Nephron progenitor cell (in vitro differentiated cells): ENCODE data around the gene RIPOR3.
"Not testable (repeated sequence)": the region's sequence is repeated elsewhere in the genome, so short reads cannot be mapped to it uniquely, and the experiment has no call there.

ENCODE experiments used
- DNase-seq: peaks from one replicate; pipeline ENCODE4 v3.0.0; 2021
- H3K27ac Mint-ChIP-seq: 2 replicates; pipeline ENCODE4 v1.8.0; 2021; ENCODE audit warnings: mild to moderate bottlenecking, moderate library complexity, mixed read lengths
- H3K27me3 Mint-ChIP-seq: 2 replicates; pipeline ENCODE4 v1.8.0; 2021; ENCODE audit warnings: mild to moderate bottlenecking, low read depth, mixed read lengths; ENCODE audit not compliant: poor library complexity
- H3K36me3 Mint-ChIP-seq: 2 replicates; pipeline ENCODE4 v1.8.0; 2021; ENCODE audit warnings: low read depth, mixed read lengths
- H3K4me1 Mint-ChIP-seq: 2 replicates; pipeline ENCODE4 v1.8.0; 2021; ENCODE audit warnings: mixed read lengths
- H3K4me3 Mint-ChIP-seq: 2 replicates; pipeline ENCODE4 v1.8.0; 2021; ENCODE audit warnings: mild to moderate bottlenecking, moderate library complexity, mixed read lengths
- H3K9me3 Mint-ChIP-seq: 2 replicates; pipeline ENCODE4 v1.8.0; 2021; ENCODE audit warnings: mild to moderate bottlenecking, moderate library complexity, mixed read lengths
- CTCF ChIP-seq: fragments of 200-600 bp; sonication (generic); IDR thresholded peaks from 2 replicates; pipeline ENCODE4 v1.5.0; 2021; ENCODE audit warnings: antibody characterized with exemption

The RIPOR3 gene

DNA sequence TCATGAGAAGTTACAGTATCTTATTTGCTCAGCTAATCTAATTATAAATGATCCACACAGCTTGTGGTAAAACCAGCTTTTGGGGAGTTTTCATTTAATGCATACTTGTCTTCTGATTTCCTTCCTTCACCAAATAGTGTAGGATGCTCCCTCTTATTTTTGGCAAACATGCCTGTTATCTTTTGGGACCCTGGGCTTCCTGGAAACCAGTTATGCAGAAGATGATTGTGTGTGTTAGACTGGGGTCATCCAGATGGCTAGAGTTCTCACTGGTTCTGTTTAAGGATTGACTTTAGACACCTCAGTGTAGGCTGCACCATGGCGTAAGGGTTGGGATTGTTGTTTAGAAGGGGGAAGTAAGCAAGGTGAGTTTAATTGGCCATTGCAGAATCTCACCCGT lies 119.9 kb downstream of the RIPOR3 start:
- no peak for TF ChIP-seq CTCF
- Mint-ChIP-seq H3K4me1 (peaks cover 12% of the 10 kb centered on the region), H3K27me3 (peaks cover 5% of the 10 kb centered on the region), H3K36me3 (peaks cover 68% of the 10 kb centered on the region), H3K27ac (no peak overlapping the region), H3K9me3 (no peaks in the 10 kb centered on the region), H3K4me3 (no peak overlapping the region)
- DNase-seq, result no peak

DNA sequence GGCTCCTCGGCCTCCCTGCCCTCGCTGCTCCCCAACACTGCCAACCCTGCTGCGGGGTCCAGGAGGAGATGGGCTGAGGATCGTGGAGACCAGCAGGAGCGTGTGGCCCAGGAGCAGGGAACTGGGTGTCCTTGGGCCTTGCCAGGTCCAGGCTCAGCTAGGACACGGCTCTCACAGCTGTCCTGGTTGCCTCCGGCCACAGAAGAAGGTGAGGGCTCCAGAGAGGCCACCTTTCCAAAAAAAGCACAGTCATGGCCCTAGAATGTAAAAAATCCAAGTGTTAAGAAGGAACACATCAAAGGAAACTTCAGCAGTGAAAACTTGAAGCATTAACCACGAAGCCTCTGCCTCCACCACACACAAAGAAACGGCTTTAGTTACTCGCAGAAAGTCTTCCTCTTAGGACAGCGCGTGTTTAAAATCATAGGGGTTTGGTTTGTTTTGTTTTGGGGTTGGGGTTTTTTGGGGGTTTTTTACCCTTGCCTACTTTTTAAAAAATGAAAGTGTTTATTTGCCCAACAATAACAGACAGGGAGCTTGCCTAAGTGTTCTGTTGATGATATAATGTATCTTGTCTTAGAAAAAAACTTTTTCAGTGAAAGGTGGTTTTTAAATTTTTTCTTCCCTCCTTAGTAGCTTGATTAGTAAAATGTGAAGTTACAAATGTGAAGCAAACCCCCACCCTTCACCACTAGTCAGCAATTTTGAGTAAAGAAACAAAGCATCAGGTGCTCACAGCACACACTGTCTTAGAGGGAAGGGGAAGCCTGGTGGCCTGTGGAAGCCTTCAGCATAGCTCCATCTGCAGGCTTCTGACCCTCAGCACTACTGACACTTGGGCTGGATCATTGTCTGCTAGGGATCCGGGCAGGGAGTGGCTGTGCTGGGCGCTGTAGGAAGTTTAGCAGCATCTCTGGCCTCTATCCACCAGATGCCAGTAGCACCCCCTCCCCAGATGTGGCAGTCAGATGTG lies 121.2 kb downstream of the RIPOR3 start:
- Mint-ChIP-seq H3K4me1 (peaks cover 12% of the 10 kb centered on the region), H3K9me3 (no peaks in the 10 kb centered on the region), H3K36me3 (peaks cover 68% of the 10 kb centered on the region), H3K27ac (peak overlapping the region; percentile 44), H3K4me3 (no peak overlapping the region), H3K27me3 (peaks cover 5% of the 10 kb centered on the region)
- TF ChIP-seq CTCF, result no peak
- no peak for DNase-seq

- peaks cover 12% of the 10 kb centered on the region for H3K4me1 Mint-ChIP-seq
- H3K4me3 Mint-ChIP-seq, DNase-seq, H3K9me3 Mint-ChIP-seq, H3K27me3 Mint-ChIP-seq, H3K27ac Mint-ChIP-seq: not testable (repeated sequence)
- H3K36me3 Mint-ChIP-seq, result peaks cover 67% of the 10 kb centered on the region
These were observed 121.9 kb downstream of the RIPOR3 start for GRCh38 chr20:50569487-50569863.

- H3K27ac Mint-ChIP-seq, result no peak overlapping the region
- H3K4me1 Mint-ChIP-seq, result peaks cover 12% of the 10 kb centered on the region
- DNase-seq, result no peak
- TF ChIP-seq CTCF, result no peak
- peaks cover 61% of the 10 kb centered on the region for H3K36me3 Mint-ChIP-seq
- H3K9me3 Mint-ChIP-seq, result no peaks in the 10 kb centered on the region
- no peak overlapping the region for H3K4me3 Mint-ChIP-seq
- H3K27me3 Mint-ChIP-seq, result peaks cover 2% of the 10 kb centered on the region
These were observed 122.8 kb downstream of the RIPOR3 start for GRCh38 chr20:50568549-50568942.

DNA sequence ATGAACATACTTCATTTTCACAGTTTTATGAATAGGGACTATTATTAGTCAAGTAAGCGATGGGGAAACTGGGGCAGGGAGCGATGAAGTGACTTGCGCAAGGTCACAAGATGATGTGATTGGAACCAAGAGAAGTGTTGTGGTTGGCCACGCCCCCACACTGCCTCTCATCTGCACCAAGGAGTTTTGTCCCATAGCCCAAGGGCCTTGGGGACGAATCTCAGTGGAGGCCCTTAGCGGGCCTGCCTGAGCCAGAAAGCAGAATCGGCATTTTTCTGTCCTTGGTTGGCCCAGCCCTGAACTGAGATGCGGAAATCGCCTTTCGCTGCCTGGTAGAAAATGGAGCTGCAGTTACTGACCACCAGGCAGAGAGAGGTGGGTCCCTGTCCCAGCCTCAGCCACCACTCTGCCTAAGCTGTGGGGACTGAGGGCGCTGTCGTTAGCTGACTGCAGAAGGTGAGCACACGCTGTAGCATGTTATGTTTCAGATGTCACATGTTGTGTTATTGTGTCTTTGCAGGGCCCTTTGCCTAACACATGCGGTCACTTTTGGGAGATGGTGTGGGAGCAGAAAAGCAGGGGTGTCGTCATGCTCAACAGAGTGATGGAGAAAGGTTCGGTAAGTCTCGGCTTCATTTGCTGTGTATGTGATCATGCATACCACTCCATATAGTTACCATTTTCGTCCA lies 123.3 kb downstream of the RIPOR3 start:
- Mint-ChIP-seq H3K27me3 (peaks cover 2% of the 10 kb centered on the region), H3K4me1 (peaks cover 10% of the 10 kb centered on the region), H3K4me3 (no peak overlapping the region), H3K27ac (no peak overlapping the region), H3K36me3 (peaks cover 61% of the 10 kb centered on the region), H3K9me3 (no peaks in the 10 kb centered on the region)
- no peak for DNase-seq
- TF ChIP-seq CTCF, result no peak

GRCh38 chr20:50565871-50566270 lies 125.5 kb downstream of the RIPOR3 start:
- no peak for DNase-seq
- Mint-ChIP-seq H3K27me3 (peaks cover 2% of the 10 kb centered on the region), H3K9me3 (no peaks in the 10 kb centered on the region), H3K27ac (peak overlapping the region; percentile 22), H3K36me3 (peaks cover 69% of the 10 kb centered on the region), H3K4me3 (no peak overlapping the region), H3K4me1 (peaks cover 20% of the 10 kb centered on the region)
- no peak for TF ChIP-seq CTCF
